Ovary (tissue), 9 donors: Measurements from ENCODE around the gene WDR76. TPM values are rescaled to one million over a fixed set of nuclear protein-coding genes. Genes with fewer than 3 reads are reported as not detected.
A peak's percentile ranks its signal among the peaks of the same experiment; 100 is the strongest.

Experiments used
- DNase-seq, 5 donors: peaks; one replicate each; pipeline ENCODE4 v3.0.0-alpha.2; 2019 to 2020
- H3K27ac ChIP-seq, 2 donors: fragments of 200-600 bp; one replicate each; pipeline versions ENCODE4 v1.5.1 to v1.8.0; 2019 to 2022
- H3K27me3 ChIP-seq: fragments of 200-600 bp; one replicate; pipeline ENCODE4 v1.8.0; 2022
- H3K36me3 ChIP-seq: fragments of 200-600 bp; sonication (generic); one replicate; pipeline ENCODE4 v1.5.1; 2019
- H3K4me1 ChIP-seq: one replicate; pipeline ENCODE4 v1.8.1; 2013; ENCODE audit warnings: mild to moderate bottlenecking, moderate library complexity; ENCODE audit not compliant: insufficient read depth
- H3K4me3 ChIP-seq: fragments of 200-600 bp; sonication (generic); one replicate; pipeline ENCODE4 v1.5.1; 2017
- H3K9me3 ChIP-seq, 2 donors: fragments of 200-600 bp in 1 of 2; sonication (generic) in 1 of 2; one replicate each; pipeline versions ENCODE4 v1.5.1 to v1.8.1; 2013 to 2019; ENCODE audit warnings: mild to moderate bottlenecking in 1 of 2, moderate library complexity in 1 of 2
- CTCF ChIP-seq, 3 donors: fragments of 450-650 bp in 2 of 3; fragments of 200-600 bp in 1 of 3; IDR thresholded peaks; one replicate each; pipeline versions ENCODE4 v1.5.1 to v1.8.0; 2016 to 2022; ENCODE audit warnings: antibody characterized with exemption in 3 of 3, mild to moderate bottlenecking in 1 of 3
- EP300 ChIP-seq: sonication (generic); formaldehyde crosslinking; IDR thresholded peaks from one replicate; pipeline ENCODE4 v1.6.1; 2017; ENCODE audit warnings: antibody characterized with exemption
- POLR2A ChIP-seq: fragments of 450-650 bp; IDR thresholded peaks from one replicate; pipeline ENCODE4 v1.6.1; 2017; ENCODE audit warnings: antibody characterized with exemption, mild to moderate bottlenecking, moderate library complexity
- WGBS, 3 donors: extraction: QIAGEN DNeasy Blood & Tissue Kit in 1 of 3; methylation state at CpG; one replicate each; pipeline versions ENCODE4 v1.1.5 to v1.1.7; 2013 to 2017; 5-methylcytosine and 5-hydroxymethylcytosine counted together
- intact Hi-C, 4 donors: fragments of 100-400 bp; cut with DNase I; formaldehyde crosslinking; loops; one replicate each; pipeline versions ENCODE4 v1.11.0 to v1.15.1; 2022 to 2023
- polyA plus RNA-seq, 2 donors: library from polyadenylated mRNA; stranded (reverse); fragments of 200-250 nt in 1 of 2; fragments of 350-450 nt in 1 of 2; fragmentation: Illumina TruSeq in 1 of 2; extraction: RNeasy Lipid Tissue Mini Kit (QIAGEN cat#74804) in 1 of 2; gene quantifications; one replicate each; pipeline ENCODE4 v1.2.3, GENCODE V29; 2013 to 2014
- total RNA-seq, 7 donors: library from RNA; depleted of rRNA in 2 of 7; stranded (reverse); fragments of >200 nt in 2 of 7; fragmentation: NEBNext Ultra II Directional in 3 of 7; extraction: Animal tissue kit (Norgen Biotek cat#: 25700) in 3 of 7; gene quantifications; one replicate each; pipeline versions ENCODE4 v1.1.0 to v1.2.4, GENCODE V29; 2016 to 2023
- donor health status: DM: no; HTN: no; CAD: no; lungs with moderate emphysema.
- donor health status: DM: no; HTN: no; CAD: no.
- donor health status: Bipolar disorder and iron deficiency.
- donor health status: DM: yes; HTN: yes; CAD: no.
- donor health status: DM: no; HTN: no; CAD: no.
- donor health status: DM: yes; HTN: yes; CAD: no.

WDR76 gene
- total and polyA plus RNA-seq, 9 donors: 2.4 to 6.2 (median 4.0) TPM

- TF ChIP-seq CTCF (IDR thresholded peaks at IDR 0.05): no peak
- TF ChIP-seq EP300: no peak
- TF ChIP-seq POLR2A: no peak
- Histone ChIP-seq H3K4me1 (no peaks in the 10 kb centered on the region), H3K4me3 (no peak overlapping the region), H3K9me3 (no peaks in the 10 kb centered on the region), H3K36me3 (no peaks in the 10 kb centered on the region), H3K27ac (no peak overlapping the region), H3K27me3 (no peaks in the 10 kb centered on the region)
- no peak for DNase-seq
- WGBS, 3 donors: 84 to 95% (median 91%) methylated on average over 5 of the region's 5 CpGs
- intact Hi-C loops: loop anchor here in 1 of 4 donors (10.0 kb wide), 1 partner anchor 325 kb away; no protein-coding TSS in a partner anchor
Measured at GRCh38 chr15:43899928-43900327, 73.1 kb downstream of the WDR76 start.

GRCh38 chr15:43900996-43901395, 74.2 kb downstream of the WDR76 start:
- intact Hi-C loops: no loop called here
- H3K27ac ChIP-seq: no peak overlapping the region
- no peaks in the 10 kb centered on the region for H3K9me3 ChIP-seq
- H3K4me1 ChIP-seq: no peaks in the 10 kb centered on the region
- no peak for DNase-seq
- H3K4me3 ChIP-seq: no peak overlapping the region
- TF ChIP-seq CTCF (IDR thresholded peaks at IDR 0.05) (no peak), POLR2A (no peak), EP300 (no peak)
- 98 to 100% (median 100%) methylated on average over 1 of the region's 1 CpG for WGBS, 3 donors
- H3K36me3 ChIP-seq: no peaks in the 10 kb centered on the region
- H3K27me3 ChIP-seq: no peaks in the 10 kb centered on the region

- WGBS, 3 donors: 81 to 88% (median 84%) methylated on average over 10 of the region's 10 CpGs
- Histone ChIP-seq H3K36me3 (no peaks in the 10 kb centered on the region), H3K4me3 (no peak overlapping the region), H3K4me1 (no peaks in the 10 kb centered on the region), H3K9me3 (no peaks in the 10 kb centered on the region), H3K27me3 (no peaks in the 10 kb centered on the region), H3K27ac (no peak overlapping the region)
- DNase-seq: no peak
- TF ChIP-seq EP300: no peak
- TF ChIP-seq CTCF (IDR thresholded peaks at IDR 0.05): no peak
- TF ChIP-seq POLR2A: no peak
- intact Hi-C loops: no loop called here
Measured at GRCh38 chr15:43901495-43901894, 74.7 kb downstream of the WDR76 start.

- no peaks in the 10 kb centered on the region for H3K4me1 ChIP-seq
- WGBS, 3 donors: 12 to 15% (median 13%) methylated on average over 8 of the region's 8 CpGs
- DNase-seq: peak; percentile 15 to 46 (median 37)
Measured at GRCh38 chr15:43903864-43904290, 77.1 kb downstream of the WDR76 start.

More at GRCh38 chr15:43903864-43904290, 77.1 kb downstream of the WDR76 start:
- no peak overlapping the region for H3K27ac ChIP-seq
- intact Hi-C loops: no loop called here
- no peak overlapping the region for H3K4me3 ChIP-seq
- H3K36me3 ChIP-seq: no peaks in the 10 kb centered on the region
- TF ChIP-seq CTCF (IDR thresholded peaks at IDR 0.05): peak; percentile 19 to 79 (median 35)
- no peak for TF ChIP-seq EP300
- no peak for TF ChIP-seq POLR2A
- H3K9me3 ChIP-seq: no peaks in the 10 kb centered on the region
- H3K27me3 ChIP-seq: no peaks in the 10 kb centered on the region
